NCI-H226 (cell line): Measurements from ENCODE around the gene UGT1A8.

ENCODE experiments used
- DNase-seq: peaks from one replicate; pipeline ENCODE4 v3.0.0-alpha.2; 2015

The UGT1A8 gene

DNA sequence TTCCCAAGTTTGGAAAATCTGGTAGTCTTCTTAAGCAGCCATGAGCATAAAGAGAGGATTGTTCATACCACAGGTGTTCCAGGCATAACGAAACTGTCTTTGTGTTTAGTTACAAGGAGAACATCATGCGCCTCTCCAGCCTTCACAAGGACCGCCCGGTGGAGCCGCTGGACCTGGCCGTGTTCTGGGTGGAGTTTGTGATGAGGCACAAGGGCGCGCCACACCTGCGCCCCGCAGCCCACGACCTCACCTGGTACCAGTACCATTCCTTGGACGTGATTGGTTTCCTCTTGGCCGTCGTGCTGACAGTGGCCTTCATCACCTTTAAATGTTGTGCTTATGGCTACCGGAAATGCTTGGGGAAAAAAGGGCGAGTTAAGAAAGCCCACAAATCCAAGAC lies 154.7 kb downstream of the UGT1A8 start:
- DNase-seq = no peak

DNA sequence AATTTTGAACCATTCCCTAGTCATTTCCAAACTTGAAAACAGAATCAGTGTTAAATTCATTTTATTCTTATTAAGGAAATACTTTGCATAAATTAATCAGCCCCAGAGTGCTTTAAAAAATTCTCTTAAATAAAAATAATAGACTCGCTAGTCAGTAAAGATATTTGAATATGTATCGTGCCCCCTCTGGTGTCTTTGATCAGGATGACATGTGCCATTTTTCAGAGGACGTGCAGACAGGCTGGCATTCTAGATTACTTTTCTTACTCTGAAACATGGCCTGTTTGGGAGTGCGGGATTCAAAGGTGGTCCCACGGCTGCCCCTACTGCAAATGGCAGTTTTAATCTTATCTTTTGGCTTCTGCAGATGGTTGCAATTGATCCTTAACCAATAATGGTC lies 155.2 kb downstream of the UGT1A8 start:
- no peak for DNase-seq

DNA sequence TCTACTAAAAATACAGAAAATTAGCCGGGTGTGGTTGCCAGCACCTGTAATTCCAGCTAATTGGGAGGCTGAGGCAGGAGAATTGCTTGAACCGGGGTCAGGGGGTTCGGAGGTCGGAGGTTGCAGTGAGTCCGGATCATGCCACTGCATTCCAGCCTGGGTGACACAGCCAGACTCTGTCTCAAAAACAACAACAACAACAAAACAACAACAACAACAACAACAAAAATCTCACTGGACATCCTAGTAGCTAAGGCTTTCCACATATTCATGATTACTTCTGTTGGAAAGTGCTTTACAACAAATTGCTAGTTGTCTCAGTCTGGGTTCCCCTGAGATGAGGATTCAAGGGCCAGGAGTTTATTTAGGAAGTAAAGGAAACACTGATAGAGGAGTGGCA lies 156.4 kb downstream of the UGT1A8 start:
- DNase-seq = no peak

DNA sequence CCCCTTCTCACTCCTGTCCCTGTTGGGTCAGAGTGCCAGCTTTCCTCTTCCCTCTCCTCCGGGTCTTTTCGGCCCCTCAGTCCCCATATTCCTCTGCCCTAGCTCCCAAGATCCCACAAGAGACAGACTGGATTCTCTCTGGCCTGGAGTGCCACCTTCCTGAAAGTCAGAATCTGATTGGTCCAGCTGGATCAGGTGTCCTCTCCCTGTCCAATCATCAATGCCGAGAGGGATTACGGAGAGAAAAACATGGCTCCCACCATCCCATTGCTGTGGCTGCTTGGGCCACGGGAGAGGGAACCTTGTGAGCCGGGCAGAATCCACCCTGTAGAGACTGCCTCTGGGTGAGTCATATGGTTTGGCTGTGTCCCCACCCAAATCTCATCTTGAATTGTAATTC lies 158.0 kb downstream of the UGT1A8 start:
- DNase-seq = no peak

DNA sequence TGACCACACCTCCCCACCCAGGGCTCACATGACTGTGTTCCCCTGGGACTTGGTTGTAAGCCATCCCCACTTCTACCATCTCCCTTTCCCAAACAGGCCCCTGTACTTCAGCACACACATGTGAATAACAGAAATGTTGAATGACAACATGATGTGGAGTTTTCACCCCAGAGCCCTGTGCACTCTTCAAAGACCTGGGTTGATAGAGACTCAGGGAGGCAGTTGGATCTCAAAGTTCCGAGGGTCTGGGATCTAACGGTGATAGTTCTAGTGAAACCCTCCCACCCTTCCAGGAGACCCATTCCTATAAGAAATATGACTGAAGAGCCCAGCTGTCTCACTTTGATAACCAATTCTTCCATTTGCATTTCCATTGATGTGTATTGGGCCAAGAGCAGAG lies 160.6 kb downstream of the UGT1A8 start, which contains the start of gene MROH2A:
TSS of gene MROH2A (plus strand) at position 301 of the 400 bp plus-strand sequence. CDS start 1,029 bp downstream, outside the sequence.
- DNase-seq = no peak

DNA sequence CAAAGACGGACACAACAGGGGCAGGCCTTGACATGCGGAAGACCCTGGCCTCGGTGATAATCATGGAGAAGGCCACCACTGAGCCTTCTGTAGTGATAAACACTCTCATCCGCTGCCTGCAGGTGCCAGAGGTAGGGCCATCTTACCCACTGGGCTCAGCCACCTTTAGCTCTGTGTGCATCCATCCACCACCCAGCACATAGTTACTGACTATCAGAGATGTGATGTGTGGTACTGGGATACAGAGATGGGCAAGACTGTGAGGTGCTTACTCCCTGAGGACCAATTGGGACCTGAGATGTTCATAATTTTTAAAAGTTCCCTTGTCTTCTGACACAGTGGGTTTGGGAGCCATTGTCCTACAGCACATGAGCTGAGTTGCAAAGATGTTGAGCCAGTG lies 162.3 kb downstream of the UGT1A8 start:
- DNase-seq = no peak

DNA sequence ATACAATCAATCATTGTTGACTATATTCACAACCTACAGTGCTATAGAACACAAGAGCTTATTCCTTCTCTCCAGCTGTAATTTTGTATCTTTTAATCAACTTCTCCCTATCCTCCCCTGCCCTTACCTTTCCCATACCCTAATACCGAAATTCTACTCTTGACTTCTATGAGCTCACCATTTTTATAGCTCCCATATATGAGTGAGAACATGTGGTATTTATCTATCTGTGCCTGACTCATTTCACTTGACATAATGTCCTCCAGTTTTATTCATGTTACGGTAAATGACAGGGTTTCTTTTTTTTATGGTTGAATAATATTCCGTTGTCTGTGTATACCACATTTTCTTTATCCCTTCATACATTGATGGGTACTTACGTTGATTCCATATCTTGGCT lies 163.3 kb downstream of the UGT1A8 start:
- no peak for DNase-seq

DNA sequence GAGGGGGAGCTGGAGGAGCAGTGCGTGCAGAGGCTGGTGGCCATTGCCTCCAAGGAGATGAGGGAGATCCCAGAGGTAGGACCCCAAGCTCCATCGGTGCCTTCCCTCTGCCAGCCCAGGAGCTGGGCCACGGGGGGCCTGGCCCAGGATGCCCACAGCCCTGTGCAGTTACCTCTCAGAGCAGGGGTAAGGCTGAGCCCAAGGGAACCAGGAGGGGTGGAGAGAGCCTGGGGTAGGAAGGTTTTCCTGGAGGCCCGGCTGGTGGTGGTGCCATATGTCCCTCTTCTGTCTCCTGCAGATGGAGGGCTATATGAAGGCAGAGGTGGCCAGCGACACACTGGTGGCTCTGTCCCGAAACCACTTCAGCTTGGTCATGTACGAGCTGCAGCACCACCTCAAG lies 172.1 kb downstream of the UGT1A8 start:
- no peak for DNase-seq

DNA sequence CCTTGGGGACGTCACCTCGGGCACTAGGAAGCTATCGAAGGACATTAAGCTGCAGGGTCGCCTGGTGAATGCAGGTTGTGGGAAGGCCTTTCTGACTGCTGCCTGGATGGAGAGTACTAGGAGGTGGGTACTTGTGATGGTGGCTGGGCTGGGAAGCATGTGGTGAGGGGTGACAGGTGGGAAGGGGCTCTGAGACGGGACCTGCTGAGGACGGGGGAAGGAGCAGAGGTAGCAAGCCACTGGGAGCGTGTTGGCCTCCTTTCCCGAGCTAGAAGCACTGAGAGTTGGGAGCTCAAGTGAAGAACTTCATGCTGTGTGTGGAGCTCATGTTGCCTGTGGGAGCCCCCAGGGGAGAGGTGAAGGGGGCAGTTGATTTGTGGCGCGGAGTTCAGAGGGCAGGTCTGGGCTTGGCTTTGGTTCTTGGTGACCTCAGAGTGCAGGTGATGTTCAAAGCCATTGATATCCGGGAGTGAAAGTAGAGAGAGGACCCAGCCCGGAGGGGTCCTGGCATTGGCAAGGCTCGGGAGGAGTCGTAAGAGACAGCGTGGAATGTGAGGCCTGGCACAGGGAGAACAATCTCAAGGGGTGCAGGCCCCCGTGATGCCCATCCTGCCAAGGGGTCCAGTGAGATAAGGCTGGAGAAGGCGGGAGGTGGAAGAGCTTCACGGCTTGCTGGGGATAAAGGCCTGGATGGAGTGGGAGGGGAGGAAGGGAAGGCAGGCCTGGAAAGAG lies 173.9 kb downstream of the UGT1A8 start:
- DNase-seq = no peak

DNA sequence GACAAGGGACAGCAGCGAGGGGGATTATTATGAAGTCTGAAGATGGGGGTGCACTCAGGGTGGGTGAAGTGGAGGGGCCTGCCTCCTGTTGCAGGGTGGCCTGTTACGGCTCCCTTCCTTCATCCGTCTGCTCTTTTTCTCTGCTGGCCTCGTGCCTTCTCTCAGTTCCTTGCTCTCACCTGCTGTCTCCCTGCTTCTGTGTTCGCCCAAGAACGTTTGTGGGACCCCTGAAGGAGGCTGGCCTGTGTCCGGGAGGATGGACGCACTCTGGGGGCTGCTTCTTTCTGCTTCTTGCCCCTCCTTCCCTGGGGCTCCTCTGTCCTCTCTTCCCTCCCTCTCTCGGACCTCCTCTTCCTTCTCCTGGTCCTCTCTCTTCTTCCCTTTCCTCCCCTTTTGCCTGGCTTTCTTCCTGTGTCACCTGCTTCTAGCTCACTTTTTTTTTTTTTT lies 174.5 kb downstream of the UGT1A8 start:
- DNase-seq = no peak

DNA sequence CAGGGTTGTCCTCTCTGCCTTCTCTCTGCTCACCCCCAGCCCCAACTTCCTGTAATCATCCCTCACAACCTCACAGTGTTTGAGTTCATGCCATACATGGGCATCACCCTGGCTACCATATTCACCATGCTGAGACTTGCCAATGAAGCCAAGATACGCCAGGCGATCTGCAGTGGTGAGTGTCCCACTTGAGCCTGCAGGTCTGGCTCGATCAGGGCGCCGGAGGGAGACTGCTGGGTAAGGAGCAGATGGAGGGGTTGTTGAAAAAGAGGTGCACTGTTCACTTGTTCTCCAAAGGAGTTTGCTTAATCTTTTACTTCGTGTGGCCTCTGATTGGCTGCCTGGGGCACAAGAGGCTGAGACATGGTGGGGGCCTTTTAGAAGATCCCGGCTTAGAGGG lies 175.3 kb downstream of the UGT1A8 start:
- DNase-seq = no peak

DNA sequence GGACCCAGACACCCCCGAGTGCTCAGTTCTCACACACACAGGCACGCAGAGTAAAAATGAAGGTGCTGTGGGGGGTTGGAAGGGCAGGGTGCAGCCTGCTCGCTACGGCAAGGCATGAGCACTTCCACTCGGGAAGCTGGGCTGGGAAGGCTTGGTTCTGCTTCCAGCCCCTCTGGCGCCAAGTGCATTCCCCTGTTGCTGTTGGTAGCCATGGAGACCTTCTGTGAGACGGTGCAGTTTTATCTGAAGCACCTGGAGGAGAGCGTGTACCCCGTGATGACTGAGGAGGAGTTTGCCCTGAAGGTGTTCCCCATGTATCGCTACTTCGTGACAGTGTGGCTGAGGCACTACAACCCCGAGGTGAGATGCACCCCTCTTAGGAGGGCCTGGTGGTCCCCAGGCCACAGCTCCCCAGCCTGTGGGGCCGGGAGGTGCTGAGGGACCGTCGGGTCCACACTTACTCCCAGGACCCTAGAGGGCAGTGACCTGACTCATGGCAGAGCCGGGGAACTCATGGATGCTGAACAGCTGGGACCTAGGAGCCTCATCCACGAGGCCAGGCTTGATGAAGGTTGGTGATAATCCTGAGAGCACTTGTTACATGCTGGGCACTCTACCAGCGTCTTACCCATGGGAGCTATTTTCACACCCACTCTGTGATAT lies 176.2 kb downstream of the UGT1A8 start:
- DNase-seq = no peak

DNA sequence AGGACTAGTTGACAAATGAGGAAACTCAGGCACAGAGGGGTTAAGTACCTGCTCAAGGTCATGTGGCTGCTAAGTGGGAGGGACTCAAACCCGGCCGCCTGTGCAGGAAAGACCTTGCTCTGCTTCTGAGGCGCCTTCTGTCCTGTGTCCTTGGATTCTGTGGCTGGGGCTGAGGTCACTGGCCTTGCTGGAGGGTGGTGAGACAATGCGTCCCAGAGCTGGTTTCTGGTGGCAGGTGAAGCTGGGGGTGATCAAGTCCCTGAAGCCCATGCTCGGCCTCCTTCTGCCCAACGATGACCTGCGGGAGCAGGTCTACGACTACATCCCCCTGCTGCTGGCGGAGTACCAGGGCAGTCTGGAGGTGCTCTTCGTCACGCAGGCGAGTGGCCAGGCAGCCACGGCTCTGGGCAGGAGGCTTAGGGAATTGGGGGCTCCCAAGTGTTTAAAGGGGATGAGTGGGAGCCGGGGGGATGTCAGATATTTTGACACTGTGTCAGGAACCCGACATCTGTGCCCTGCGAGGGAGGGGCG lies 176.8 kb downstream of the UGT1A8 start:
- no peak for DNase-seq

DNA sequence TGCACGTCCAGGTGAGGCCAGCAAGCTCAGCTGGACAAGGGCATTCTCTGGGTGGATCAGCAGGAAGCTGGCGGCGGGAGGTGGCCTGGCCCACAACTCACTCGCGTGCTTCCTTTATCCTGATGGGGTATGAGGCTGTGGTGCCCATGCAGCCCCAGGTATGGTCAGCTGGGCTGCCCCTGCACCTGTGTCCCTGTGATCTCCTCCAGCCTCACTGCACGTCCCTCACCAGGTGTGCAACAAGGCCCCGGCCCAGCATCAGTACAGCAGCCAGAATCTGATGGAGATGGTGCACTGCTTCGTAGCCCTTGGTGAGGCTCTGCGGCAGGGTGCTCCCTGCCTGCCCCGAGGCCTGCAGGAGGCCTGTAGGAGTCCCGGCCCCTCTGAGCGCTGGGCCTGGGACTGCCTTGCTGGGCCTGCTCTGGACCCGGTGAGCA lies 178.3 kb downstream of the UGT1A8 start:
- no peak for DNase-seq

DNA sequence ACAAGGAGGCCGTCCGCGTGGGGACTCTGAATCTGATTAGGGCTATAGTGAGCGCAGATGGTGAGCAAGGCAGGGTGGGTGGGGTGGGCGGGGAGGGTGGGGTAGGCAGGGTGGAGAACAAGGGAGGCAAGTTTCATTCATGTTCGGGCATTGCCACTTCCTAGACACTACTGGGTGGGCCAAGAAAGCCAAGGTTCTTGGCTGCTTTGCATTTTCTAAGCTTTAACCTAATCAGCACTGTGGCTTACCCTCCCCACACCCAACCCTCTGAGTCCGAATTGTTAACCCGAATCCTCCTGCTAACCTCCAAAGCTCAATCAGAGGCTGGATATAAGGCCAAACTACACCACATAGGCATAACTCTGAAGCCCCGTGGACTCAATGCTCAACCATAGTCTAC lies 178.8 kb downstream of the UGT1A8 start:
- no peak for DNase-seq

DNA sequence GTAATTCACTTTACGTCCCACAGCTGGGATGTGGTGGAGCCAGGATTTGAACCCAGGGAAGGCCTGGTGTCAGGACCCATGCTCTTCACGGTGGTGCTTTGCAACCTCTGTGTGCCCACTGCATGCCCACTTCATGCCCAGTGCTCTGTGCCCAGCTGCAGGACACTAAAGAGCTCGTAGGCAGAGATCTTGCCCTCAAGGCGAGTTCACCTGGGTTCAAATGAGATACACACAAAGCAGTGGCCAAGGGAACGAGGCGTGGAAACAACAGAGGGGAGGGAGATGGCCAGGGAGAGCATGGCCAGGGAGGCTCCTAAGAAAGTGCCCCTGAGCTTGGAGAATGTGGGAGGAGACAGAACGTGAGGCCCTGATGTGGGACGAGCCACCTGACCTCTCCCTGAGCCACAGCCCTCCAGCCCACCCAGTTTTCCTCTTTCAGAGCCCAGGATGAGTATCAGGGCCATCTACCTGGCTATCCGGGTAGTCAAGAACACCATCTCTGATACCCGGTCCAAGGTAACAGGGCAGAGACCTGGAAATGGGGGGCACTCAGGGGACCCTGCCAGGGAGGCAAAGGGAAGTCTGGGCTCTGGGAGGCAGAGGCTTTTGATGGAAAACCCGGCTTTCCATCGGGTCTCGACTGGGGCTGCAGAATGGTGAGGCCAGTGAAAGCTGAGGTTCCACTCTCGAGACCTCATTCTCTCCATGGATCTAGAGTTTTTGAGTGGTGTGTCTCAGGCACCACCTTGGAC lies 181.1 kb downstream of the UGT1A8 start:
- DNase-seq = no peak

DNA sequence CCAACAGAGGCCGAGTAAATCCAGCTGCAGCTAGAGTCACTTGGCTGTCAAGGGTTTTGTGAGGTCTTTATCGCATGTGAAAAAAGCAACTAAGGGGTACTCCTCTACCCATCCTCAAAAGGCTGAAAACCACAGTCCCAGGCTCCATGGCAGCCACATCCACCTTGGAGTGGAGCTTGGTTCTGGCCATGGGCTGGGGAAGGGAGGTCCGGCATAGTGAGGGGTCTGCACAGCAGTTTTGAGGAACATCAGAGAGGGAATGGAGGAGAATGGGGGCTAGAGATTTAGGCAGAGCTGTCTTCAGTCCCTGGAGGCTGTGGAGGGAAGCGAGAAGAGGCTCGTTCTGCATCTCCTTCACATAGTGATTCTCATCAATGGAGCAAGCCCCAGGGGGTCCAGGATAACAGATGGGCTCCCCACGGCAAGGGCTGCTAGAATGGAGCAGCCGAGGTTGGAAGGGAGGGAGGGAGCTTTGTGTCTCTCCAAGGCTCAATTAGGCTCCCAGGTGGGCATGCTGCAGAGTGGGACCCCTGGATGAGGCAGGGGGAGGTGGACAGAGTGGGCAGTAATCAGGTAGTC lies 181.7 kb downstream of the UGT1A8 start:
- no peak for DNase-seq

DNA sequence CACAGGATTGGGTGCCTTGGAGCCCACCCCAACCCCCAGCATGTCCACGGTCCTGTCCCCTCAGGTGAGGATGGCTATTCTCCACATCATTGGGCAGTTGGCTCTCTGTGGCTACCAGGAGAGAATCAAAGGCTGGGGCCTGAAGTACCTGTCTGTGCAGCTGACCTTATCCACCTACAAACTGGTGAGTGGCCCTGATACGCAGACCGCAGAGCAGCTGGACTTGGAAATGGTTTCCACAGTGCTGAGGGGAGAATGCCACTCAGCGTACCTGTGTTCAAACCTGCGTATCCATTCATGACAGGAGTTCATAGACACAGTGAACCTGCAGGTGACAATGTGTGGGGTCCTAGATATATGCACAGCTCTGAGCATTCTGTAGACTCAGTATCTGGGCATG lies 182.3 kb downstream of the UGT1A8 start:
- DNase-seq = no peak

DNA sequence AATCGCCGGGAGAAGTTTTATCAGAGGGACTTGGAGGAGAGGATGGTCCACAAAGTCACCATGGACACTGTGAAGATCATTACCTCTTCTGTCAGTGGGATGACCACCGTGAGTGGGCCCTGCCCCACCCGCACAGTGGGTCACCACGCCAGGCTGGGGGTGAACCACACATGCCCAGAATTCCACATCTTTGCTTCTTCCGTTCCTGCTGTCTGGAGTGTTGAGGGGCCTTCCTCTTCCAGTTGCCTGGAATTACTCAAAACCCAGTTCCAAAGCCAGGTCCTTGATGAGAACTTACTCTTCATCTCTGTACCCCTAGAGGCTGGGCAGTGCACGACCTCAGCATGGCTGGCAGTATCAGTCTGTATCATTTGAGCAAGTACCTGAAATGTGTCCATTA lies 182.8 kb downstream of the UGT1A8 start:
- DNase-seq = no peak

DNA sequence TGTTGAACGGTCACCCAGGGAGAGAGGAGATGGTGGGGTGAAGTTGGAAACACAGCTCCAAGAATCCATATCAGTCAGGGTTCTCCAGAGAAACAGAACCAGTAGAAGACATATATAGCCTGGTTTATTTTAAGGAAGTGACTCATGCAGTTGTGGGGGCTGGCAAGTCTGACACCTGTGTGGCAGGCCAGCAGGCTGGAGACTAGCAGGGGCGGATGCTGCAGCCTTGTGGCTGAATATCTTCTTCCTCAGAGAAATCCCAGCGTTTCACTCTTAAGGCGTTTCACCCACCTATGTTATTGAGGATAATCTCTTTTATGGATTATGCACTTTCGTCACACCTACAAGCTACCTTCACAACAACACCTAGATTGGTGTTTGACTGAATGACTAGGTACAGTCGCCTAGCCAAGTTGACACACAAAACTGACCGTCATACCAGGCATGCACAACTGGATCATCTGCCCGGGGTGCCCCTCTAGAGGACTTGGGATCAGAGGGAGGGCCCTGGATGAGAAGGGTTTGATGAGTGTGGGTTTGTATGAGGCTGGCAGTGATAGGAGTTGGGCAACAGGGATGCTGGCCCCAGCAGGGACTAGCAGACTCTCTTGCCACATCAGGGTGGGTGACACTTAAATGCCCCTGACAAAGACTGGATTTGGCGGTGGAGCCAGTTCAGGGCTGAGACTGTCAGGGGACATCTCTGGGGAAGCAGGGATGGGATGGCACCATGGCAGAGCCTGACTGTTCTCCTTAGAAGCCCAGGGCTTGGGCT lies 184.1 kb downstream of the UGT1A8 start:
- DNase-seq = peak; percentile 36

DNA sequence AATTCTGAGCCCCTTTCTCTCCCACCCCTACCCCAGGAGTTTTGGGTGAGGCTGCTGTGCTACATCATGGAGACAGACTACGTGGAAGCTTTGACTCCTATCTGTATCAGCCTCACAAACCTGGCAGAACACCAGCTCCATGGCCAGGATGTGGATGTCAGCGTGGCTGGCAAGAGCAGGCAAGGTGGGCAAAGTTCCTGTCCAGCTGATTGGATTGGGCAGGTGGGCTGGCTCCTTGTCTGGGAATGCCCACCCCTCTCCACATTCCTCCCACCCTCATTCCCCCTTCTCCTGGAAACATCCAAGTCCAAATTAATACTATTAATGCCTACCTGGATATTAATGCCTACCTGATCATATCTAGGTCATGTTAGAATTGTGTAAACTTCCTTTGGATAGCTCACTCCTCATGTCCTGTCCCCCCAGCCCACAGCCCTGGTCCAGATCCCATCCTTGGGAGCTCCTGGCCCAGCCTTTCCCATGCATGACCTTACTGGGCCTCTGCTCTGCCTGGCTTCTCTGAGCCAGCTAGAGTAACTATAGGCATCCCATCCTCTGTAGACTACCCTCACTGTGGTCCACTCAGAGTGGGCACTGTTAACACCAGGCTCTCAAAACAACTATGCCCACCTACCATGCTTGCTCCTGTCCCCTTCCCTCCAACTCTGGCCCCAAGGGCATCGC lies 184.8 kb downstream of the UGT1A8 start:
- DNase-seq = no peak
